PC-9 (cell line): ENCODE results near the gene MYCBPAP.

ENCODE experiments used
- EZH2 ChIP-seq: fragments of 200-600 bp; sonication (generic); IDR thresholded peaks from 2 replicates; pipeline ENCODE4 v1.8.0; 2017; ENCODE audit warnings: antibody characterized with exemption, low read depth
- TF ChIP-seq, protein P1 (sequence below): fragments of 200-600 bp; sonication (generic); conservative IDR thresholded peaks from 2 replicates; pipeline ENCODE4 v1.6.1; 2017; ENCODE audit warnings: mixed run types, antibody characterized with exemption, mild to moderate bottlenecking, moderate library complexity

DNA sequence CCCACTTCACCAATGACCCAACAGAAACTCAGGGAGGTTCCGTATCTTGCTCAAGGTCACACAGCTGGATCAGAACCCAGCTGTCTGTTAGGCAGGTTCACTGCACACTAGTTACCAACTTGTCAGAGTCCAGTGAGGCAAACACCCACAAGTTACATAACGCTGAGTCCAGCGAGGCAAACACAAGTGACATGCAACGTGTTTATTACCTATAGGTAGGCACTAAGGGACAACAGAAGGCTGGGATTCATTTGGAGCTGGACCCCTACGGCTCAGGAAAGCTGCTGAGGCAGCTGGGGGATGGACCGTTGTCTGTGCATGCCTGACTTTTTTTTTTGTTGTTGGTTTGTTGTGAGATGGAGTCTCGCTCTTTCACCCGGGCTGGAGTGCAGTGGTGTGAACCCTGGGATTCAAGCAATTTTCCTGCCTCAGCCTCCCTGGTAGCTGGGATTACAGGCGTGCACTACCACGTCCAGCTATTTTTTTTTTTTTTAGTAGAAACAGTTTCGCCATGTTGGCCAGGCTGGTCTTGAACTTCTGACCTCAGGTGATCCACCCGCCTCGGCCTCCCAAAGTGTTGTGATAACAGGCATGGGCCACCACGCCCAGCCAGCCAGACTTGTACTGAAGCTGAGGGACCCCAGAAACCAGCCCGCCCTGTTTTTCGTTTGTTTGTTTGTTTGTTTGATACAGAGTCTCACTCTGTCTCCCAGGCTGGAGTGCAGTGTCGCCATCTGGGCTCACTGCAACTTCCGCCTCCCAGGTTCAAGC, 31.5 kb upstream of the MYCBPAP start:
- TF ChIP-seq, protein P1, sequence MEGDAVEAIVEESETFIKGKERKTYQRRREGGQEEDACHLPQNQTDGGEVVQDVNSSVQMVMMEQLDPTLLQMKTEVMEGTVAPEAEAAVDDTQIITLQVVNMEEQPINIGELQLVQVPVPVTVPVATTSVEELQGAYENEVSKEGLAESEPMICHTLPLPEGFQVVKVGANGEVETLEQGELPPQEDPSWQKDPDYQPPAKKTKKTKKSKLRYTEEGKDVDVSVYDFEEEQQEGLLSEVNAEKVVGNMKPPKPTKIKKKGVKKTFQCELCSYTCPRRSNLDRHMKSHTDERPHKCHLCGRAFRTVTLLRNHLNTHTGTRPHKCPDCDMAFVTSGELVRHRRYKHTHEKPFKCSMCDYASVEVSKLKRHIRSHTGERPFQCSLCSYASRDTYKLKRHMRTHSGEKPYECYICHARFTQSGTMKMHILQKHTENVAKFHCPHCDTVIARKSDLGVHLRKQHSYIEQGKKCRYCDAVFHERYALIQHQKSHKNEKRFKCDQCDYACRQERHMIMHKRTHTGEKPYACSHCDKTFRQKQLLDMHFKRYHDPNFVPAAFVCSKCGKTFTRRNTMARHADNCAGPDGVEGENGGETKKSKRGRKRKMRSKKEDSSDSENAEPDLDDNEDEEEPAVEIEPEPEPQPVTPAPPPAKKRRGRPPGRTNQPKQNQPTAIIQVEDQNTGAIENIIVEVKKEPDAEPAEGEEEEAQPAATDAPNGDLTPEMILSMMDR: no peak
- TF ChIP-seq EZH2: no peak
